ENCODE measurements around the gene SLC16A1.

- no peak for TF ChIP-seq SP1 (IDR thresholded peaks at IDR 0.05)
- no peak for TF ChIP-seq ARNT (IDR thresholded peaks at IDR 0.05)
- TF ChIP-seq LEF1 (IDR thresholded peaks at IDR 0.05; ENCODE audit: borderline replicate concordance), result no peak
- TF ChIP-seq BHLHE40 (IDR thresholded peaks at IDR 0.05; ENCODE audit: borderline replicate concordance), result no peak
- TF ChIP-seq FOXM1 (IDR thresholded peaks at IDR 0.05; ENCODE audit: borderline replicate concordance), result no peak
These were observed 62.0 kb downstream of the SLC16A1 start for GRCh38 chr1:112894010-112894292.

All from HEK293T (cell line).